Erythroblast (primary cell): ENCODE results near the gene IZUMO4.
A peak's percentile ranks its signal among the peaks of the same experiment; 100 is the strongest.
"Not testable (repeated sequence)": the region's sequence is repeated elsewhere in the genome, so short reads cannot be mapped to it uniquely, and the experiment has no call there.

ENCODE experiments used
- DNase-seq, 2 experiments: peaks; one replicate each; lab custom pipeline; 2025; lab: John Stamatoyannopoulos, UW
- GATA1 ChIP-seq: IDR thresholded peaks from 2 replicates; pipeline ENCODE4 v1.6.1; 2011; ENCODE audit warnings: low read depth, mild to moderate bottlenecking, control low read depth, low read length, moderate library complexity
- POLR2A ChIP-seq: IDR thresholded peaks from 2 replicates; pipeline ENCODE4 v1.6.1; 2011; ENCODE audit warnings: mild to moderate bottlenecking, low read length

The IZUMO4 gene

DNA sequence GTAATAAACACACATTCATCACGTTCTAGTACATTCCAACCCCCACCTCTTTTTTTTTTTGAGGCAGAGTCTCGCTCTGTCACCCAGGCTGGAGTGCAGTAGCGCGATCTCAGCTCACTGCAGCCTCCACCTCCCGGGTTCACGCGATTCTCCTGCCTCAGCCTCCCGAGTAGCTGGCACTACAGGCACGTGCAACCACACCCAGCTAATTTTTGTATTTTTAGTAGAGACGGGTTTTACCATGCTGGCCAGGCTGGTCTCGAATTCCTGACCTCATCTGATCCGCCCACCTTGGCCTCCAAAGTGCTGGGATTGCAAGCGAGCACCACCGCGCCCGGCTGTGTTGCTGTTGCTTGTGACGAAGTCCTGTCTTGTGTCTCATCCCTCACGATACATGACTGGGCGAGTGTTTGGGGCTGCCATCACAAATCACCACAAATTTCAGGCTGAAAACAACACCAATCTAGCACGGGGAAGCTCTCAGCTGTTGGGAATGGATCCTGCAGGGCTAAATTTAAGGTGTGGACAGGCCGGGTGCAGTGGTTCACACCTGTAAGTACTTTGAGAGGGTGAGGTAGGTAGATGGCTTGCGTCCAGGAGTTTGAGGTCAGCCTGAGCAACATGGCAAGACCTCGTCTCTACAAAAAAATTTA lies 16.3 kb upstream of the IZUMO4 start:
- no peak for DNase-seq
- TF ChIP-seq POLR2A, result no peak
- no peak for TF ChIP-seq GATA1

DNA sequence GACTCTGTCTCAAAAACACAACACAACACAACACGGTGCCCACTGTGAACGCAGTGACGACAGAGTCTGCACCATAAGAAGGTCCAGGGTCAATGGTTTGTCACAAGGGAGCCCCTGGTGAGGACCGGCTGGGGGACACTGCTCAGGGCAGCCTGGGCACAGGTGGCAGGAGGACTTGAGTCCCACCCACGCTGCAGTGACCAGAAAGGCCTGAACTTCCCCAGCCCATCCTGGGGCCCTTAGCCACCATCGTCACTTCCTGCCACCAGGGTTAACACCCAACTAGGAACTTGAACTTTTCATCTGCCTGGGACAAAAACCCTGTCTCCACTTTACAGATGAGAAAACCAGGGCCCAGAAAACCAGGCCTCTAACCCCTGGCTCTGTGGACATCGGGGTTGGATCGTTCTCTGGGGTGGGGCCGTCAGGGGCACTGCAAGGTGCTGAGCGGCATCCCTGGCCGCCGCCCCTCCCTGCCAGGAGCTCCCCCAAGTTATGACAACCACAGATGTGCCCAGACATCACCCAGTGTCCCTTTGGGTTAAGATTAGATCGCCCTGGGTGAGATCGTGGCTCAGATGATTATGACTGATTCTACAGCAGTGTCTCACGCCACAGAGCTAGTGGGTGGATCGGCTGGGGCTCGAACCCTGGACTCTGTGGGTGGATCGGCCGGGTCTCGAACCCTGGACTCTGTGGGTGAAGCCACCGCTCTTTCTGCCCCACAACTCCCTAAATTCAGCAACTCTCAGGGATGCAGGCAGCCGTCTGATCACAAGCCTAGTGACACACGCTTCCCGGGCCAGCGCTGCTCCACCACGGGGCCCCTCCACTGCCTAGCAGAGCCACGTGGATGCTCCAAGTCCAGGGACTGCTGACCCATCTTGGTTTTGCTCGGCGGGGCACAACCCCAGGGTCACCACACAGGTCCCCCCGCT lies 14.6 kb upstream of the IZUMO4 start:
- no peak for DNase-seq
- TF ChIP-seq POLR2A (no peak), GATA1 (no peak)

DNA sequence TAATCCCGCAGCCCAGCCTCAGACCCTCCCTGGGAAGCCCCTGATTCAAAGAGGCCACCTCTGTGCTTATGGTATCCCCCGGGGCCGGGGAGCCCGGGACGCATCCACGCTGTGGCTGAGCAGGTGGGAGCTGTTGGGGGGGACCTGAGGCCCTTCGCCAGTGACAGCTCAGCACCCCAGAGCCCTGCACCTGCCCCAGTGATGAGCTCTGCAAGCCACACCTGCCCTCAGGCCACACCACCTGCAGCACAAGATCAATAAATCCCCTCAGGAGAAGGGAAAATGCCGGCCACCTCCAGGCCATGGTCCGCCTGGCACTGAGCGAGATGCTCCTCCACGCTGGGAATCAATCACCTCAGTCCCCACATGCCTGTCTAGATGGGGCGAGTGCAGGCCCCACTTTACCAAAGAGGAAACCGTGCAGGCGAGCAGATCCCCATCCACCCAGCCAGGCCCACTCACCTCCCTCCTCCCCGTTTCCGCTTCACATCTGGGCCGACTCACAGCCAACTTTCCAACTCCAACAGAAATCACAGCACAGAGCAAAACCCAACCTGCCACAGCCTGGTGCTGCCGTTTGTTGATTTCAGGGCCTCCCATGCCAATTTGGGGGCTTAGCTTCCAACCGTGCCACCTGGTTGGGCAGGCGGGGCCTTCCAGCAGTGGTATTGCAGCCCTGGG lies 13.4 kb upstream of the IZUMO4 start:
- TF ChIP-seq GATA1 (no peak), POLR2A (no peak)
- no peak for DNase-seq

DNA sequence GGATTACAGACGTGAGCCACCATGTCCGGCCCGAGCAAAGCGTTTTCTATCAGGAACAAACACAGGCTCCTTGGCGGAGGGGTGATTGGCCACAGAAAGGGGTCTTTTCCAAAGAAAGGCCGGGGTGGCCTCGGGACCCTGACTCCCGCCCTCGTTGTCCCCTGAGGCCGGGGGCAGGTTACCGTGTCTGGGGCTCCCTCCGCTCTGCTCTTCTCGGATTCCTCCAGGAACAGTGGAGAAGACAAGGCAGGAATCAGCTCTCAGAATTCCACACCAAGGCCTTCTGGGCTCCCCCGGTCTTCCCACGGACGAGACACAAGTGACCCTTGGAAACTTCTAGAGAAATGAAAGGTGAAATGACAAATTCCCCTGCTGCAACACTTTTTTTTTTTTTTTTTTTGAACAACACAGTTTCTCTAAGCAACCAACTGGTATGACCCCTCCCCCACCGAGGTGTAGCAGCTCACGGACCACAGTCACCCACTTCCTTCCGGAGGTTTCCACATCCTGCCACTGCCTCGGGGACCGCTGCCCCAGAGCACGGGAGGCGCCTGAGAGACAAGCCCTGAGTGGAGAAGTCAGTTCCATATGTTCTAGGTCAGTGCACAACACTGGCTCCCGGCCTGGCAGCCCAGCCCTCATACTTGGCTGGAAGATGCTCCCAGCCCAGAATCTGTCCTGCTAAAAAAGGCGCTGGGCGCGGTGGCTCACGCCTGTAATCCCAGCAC lies 11.6 kb upstream of the IZUMO4 start:
- no peak for DNase-seq
- TF ChIP-seq POLR2A, result no peak
- no peak for TF ChIP-seq GATA1

DNA sequence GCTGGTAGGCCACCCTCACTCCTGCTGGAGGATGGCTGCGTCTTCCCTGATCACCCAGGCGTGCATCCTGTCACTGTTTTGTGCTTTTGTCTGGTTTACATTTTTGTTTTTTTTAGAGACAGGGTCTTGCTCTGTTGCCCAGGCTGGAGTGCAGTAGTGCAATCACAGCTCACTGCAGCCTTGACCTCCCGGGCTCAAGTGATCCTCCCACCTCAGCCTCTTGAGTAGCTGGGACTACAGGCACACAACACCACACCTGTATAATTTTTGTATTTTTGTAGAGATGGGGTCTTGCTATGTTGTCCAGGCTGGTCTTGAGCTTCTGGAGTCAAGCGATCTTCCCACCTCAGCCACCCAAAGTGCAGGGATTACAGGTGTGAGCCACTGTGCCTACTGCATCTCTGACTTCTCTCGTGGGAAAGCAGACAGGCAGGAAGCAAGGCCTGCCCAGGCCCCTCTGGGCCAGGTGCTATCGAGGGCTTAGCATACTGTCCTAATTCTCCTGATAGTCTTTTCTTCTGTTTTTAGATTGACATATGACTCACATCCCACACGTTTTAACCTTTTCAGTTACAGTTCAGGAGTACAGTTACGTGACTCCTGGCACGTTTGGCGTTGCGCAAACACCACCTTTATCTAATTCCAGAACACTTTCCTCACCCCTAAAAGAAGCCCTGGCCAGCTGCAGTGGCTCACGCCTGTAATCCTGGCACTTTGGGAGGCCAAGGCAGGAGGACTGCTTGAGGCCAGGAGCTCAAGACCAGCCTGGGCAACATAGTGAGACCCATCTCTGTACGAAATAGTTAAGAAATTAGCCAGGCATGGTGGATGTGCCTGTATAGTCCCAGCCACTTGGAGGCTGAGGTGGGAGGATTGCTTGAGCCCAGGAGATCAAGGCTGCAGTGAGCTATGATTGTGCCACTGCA lies 9.8 kb upstream of the IZUMO4 start:
- DNase-seq, result not testable (repeated sequence)

DNA sequence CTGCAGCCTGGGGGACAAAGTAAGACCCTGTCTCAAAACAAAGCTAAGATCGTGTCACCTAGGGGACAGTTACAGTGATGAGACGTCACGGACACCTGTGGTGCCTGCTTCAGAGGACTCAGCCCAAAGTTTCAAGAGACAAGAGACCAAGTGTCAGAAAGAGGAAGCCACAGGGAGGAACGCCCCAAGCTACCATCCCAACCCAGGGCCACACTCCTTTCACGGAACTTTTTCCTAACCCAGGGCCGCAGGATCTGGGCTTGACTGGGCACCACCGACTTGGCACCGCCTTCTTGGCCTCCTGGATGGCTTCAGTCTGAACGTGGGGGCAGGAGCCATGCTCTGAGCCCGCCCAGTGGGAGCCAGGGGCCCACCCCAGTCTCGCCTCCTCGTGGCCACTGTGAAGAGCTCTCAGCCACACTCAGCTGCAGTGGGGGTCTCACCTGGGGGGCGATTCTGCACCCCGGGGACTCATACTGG lies 9.1 kb upstream of the IZUMO4 start:
- DNase-seq, result no peak
- TF ChIP-seq POLR2A (no peak), GATA1 (no peak)

DNA sequence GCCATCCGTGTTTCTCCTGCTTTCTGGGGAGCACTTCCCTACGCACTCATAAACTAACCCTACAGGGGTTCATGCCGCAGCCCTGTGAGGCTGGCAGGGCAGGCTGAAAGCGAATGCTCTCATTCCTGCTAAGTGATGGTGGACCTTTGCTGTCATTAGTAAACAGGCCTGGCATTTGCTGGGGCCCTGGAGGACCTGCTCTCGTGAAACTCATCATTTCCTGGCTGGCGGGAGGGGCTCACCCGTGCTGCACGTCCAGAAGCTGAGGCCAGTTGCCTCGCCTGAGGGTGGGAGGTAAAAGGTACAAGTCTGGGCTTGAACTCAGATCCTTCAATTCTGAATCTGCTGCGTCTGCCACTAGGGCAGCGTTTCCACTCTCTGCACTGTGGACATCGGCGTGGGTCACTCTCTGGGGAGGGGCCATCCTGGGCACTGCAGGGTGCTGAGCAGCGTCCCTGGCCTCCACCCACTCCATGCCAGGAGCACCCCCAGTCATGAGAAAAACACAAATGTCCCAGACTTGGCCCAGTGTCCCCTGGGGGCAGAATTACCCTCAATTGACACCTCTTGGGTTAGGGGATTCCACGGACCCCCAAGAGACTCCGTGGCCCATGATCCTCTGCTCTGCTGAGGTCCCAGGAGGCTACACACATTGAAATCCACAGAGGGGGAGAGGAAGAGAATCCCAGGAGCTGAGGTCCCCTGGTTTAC lies 7.6 kb upstream of the IZUMO4 start:
- TF ChIP-seq GATA1, result no peak
- TF ChIP-seq POLR2A, result no peak
- DNase-seq, result no peak

DNA sequence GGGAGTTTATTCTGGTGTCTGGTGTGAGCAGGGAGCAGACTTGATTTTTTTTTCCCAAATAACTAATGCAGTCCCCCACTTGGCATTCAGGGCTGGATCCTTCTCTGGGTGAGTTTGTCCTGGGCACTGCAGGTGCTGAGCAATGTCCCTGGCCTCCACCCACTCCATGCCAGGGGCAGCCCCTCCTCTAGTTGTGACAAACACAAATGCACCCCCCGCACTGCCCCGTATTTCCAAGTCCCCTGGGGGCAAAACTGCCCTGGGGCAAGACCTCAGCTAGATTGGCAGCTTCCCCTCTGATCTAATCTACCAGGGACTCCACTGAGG lies 7.0 kb upstream of the IZUMO4 start:
- no peak for DNase-seq
- no peak for TF ChIP-seq GATA1
- TF ChIP-seq POLR2A, result no peak

DNA sequence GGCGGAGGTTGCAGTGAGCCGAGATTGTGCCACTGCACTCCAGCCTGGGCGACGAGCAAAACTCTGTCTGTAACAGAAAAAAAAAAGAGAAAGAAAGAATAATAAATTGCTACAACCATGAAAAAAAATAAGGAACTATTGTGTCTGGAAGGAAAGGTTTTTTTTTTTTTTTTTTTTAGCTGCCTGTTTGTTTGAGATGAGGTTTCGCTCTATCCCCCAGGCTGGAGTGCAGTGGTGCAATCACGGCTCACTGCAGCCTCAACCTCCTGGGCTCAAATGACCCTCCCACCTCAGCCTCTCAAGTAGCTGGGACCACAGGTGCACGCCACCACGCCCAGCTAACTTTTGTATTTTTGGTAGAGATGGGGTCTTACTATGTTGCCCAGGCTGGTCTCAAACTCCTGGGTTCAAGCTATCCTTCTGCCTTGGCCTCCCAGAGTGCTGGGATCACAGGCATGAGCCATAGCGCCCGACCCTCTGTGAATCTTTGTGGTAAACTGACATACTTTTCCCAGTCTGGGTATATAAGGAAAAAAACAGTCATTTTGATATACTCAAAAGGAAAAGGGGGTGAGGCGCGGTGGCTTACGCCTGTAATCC lies 4.7 kb upstream of the IZUMO4 start:
- DNase-seq, result not testable (repeated sequence)

DNA sequence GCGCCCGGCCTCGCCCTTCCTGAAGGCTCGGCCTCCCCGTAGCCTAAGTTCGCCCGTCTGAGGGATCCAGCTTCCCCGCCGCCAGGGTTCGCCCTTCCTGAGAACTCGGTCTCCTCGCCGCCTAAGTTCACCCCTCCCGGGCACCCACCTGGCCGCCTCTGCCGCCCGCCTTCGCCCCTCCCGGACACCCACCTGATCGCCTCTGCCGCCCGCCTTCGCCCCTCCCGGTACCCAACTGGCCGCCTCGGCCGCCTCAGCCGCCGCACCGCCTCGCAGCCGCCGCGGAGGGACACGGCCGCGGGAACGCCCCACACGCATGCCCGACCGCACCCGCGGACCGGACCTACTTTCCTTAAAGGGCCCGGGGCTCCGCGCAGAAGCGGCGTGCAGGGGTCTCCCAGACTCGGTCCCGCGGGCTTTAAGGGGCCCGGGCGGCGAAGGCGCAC lies 658 bp upstream of the IZUMO4 start, which contains the start of gene MOB3A:
MOB3A (minus strand) TSS at position 293 of the 446 bp plus-strand sequence. CDS start 17,766 bp downstream, outside the sequence.
- DNase-seq, result peak; percentile 98 to 99
- TF ChIP-seq POLR2A (no peak), GATA1 (no peak)

DNA sequence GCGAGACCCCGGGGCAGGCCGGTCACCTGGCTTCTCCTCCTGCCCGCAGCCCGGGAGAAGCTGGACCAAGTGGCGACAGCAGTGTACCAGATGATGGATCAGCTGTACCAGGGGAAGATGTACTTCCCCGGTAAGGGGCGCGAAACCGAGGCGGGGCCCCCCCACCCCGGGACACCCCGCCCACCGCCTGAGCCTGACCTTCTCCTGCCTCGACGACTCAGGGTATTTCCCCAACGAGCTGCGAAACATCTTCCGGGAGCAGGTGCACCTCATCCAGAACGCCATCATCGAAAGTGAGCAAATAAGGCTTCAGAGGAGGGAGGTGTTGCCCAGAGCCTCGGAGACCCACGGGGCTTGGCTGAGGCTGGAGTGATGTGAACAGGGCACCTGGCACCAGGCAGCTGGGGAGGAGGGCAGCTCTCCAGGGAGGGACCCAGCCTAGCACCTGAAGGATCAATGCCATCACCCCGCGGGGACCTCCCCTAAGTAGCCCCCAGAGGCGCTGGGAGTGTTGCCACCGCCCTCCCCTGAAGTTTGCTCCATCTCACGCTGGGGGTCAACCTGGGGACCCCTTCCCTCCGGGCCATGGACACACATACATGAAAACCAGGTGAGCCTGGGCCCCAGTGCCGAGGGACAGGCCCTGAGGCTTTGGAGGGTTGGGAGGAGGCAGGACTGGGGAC lies 629 bp downstream of the IZUMO4 start:
- TF ChIP-seq GATA1 (no peak), POLR2A (no peak)
- no peak for DNase-seq

DNA sequence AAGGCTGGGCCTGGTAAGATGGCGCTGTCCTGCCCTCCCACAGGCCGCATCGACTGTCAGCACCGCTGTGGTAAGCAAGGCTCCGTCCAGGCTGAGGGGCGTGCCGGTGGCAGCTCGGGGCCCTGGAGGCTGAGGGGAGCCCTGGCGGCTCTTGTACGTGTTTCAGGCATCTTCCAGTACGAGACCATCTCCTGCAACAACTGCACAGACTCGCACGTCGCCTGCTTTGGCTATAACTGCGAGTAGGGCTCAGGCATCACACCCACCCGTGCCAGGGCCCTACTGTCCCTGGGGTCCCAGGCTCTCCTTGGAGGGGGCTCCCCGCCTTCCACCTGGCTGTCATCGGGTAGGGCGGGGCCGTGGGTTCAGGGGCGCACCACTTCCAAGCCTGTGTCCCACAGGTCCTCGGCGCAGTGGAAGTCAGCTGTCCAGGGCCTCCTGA lies 1.2 kb downstream of the IZUMO4 start:
- no peak for TF ChIP-seq POLR2A
- no peak for TF ChIP-seq GATA1
- DNase-seq, result no peak
